Measurements from ENCODE around the gene LASP1.

DNA sequence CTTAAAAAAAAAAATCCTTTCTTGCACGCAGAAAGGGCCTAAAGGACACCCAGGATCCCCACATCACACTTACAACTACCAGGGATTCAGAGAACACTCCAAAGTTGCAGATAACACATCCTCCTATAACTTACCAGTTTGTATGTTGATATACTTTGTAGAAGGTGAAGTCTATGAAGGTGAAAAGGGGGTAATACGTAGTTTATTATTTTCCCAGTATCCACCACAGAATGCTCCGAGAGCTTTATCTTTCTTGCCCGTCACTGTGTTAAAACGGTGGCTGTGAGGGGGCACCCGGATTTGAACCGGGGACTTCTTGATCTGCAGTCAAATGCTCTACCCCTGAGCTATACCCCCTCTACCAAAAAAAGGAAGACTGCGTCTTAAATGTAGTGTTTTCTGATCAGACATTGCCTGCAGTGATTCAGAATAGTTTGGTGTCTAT, 8.4 kb upstream of the LASP1 start:
- TF ChIP-seq EP300 (IDR thresholded peaks at IDR 0.05; ENCODE audit: borderline replicate concordance in 1 of 2, low read depth in 2 of 2, low read length in 2 of 2) (no peak), SAP30 (IDR thresholded peaks at IDR 0.05; ENCODE audit: insufficient read depth, insufficient replicate concordance, low read length) (no peak), POLR2AphosphoS5 (IDR thresholded peaks at IDR 0.05; ENCODE audit: low read depth, low read length) (no peak), SUZ12 (IDR thresholded peaks at IDR 0.05; ENCODE audit: low read length) (no peak), JUN (IDR thresholded peaks at IDR 0.05; ENCODE audit: low read depth, low read length) (no peak), POLR2A (IDR thresholded peaks at IDR 0.05; ENCODE audit: control extremely low read depth in 1 of 2, low read depth in 2 of 2, low read length in 2 of 2) (no peak), CBX5 (IDR thresholded peaks at IDR 0.05; ENCODE audit: low read depth, low read length) (no peak)
- TF ChIP-seq, protein P1, sequence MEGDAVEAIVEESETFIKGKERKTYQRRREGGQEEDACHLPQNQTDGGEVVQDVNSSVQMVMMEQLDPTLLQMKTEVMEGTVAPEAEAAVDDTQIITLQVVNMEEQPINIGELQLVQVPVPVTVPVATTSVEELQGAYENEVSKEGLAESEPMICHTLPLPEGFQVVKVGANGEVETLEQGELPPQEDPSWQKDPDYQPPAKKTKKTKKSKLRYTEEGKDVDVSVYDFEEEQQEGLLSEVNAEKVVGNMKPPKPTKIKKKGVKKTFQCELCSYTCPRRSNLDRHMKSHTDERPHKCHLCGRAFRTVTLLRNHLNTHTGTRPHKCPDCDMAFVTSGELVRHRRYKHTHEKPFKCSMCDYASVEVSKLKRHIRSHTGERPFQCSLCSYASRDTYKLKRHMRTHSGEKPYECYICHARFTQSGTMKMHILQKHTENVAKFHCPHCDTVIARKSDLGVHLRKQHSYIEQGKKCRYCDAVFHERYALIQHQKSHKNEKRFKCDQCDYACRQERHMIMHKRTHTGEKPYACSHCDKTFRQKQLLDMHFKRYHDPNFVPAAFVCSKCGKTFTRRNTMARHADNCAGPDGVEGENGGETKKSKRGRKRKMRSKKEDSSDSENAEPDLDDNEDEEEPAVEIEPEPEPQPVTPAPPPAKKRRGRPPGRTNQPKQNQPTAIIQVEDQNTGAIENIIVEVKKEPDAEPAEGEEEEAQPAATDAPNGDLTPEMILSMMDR (IDR thresholded peaks at IDR 0.05; ENCODE audit: control extremely low read depth in 1 of 3, insufficient read depth in 1 of 3, low read depth in 1 of 3, low read length in 3 of 3): no peak
- TF ChIP-seq, protein P2, sequence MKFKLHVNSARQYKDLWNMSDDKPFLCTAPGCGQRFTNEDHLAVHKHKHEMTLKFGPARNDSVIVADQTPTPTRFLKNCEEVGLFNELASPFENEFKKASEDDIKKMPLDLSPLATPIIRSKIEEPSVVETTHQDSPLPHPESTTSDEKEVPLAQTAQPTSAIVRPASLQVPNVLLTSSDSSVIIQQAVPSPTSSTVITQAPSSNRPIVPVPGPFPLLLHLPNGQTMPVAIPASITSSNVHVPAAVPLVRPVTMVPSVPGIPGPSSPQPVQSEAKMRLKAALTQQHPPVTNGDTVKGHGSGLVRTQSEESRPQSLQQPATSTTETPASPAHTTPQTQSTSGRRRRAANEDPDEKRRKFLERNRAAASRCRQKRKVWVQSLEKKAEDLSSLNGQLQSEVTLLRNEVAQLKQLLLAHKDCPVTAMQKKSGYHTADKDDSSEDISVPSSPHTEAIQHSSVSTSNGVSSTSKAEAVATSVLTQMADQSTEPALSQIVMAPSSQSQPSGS (IDR thresholded peaks at IDR 0.05; ENCODE audit: low read length): no peak
- TF ChIP-seq, protein P3, sequence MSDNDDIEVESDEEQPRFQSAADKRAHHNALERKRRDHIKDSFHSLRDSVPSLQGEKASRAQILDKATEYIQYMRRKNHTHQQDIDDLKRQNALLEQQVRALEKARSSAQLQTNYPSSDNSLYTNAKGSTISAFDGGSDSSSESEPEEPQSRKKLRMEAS (IDR thresholded peaks at IDR 0.05): no peak

Measured in H1 (cell line).